Mesenteric fat pad (tissue), 1 donor: Measurements from ENCODE around the gene PNPLA4. TPM values are rescaled to one million over a fixed set of nuclear protein-coding genes. Genes with fewer than 3 reads are reported as not detected.

Experiments
- DNase-seq: peaks from one replicate; pipeline ENCODE4 v3.0.0-alpha.2; 2020; ENCODE audit warnings: low spot score
- total RNA-seq: library from RNA; stranded (reverse); fragmentation: NEBNext Ultra II Directional; extraction: Animal tissue kit (Norgen Biotek cat#: 25700); gene quantifications from one replicate; pipeline ENCODE4 v1.2.1, GENCODE V29; 2021
- donor health status: DM: yes; HTN: yes; CAD: no.

The PNPLA4 gene
- total RNA-seq, 1 donor from 2014 or later = 19.9 TPM

DNA sequence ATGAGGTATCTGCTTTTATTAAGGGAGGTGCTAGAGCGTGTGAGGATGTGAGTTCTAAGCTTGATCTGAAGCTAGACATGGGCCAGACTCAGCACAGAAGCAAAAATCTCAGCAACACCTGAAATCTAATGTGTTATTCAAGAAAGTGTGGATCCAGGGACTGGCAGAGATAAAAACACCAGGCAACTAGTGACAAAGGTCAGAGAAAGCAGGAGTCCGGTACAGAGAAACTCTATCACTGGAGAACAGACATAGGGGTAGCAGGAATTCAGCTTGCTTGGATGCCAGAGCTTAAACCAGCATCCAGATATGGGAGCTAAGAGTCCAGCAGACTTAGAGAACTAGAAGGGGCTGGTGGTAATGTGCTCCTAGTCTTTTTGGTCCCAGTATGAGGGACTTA is 50.3 kb downstream of the PNPLA4 start:
- no peak for DNase-seq

DNA sequence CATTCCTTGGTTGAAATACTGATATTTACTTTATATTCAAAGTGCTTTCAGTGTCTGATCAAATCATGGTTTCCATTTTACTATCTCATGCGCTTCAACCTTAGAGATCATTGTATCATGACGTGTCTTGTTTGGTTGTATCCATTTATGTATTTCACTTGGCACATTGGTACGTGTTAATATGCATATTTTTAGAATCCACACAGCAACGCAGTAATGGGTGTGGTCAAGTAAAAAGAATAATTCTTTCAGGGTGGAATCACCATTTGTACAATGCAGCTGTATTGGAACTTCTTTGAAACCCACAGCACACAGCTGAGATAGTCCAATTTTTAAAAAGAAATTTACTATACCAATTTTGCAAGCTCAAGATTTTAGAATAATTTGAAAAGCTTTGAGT is 55.2 kb downstream of the PNPLA4 start:
- no peak for DNase-seq

- no peak for DNase-seq
Observed at GRCh38 chrX:7852166-7852565, 75.0 kb downstream of the PNPLA4 start.

Other genes with a start within 250 kb of the PNPLA4 start
- gene VCX, start 84.2 kb downstream of the PNPLA4 start, total RNA-seq = not detected
- not detected for gene VCX2, start 243.9 kb upstream of the PNPLA4 start, total RNA-seq